Stimulated activated CD8-positive, alpha-beta memory T cell treated with anti-CD3 and anti-CD28 coated beads, Interleukin-4, amount 100 ng/mL, for 24 hours (primary cell): ENCODE data around the gene SLC46A2.

Experiments
- DNase-seq: peaks from one replicate; pipeline ENCODE4 v3.0.0-alpha.2; 2020; ENCODE audit warnings: low read depth

Gene SLC46A2

GRCh38 chr9:112886351-112886750 lies 4.3 kb downstream of the SLC46A2 start:
- no peak for DNase-seq

DNA sequence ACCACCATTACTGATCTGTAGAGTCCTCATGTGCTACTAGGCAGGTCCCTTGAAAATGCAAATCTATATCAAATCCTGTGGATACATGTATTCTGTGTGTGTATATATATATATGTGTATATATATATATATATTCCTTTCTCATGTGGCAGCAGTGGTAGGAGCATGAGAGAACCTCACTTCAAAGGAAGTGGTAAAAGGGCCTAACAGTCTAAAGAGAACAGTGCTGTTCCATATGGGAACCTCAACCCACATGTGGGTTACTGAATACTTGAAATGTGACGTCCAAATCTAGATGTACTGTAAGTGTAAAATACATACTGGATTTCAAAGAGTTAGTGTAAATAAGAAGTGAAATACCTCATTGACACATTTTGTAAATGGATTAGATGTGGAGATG lies 5.4 kb downstream of the SLC46A2 start:
- DNase-seq = no peak

DNA sequence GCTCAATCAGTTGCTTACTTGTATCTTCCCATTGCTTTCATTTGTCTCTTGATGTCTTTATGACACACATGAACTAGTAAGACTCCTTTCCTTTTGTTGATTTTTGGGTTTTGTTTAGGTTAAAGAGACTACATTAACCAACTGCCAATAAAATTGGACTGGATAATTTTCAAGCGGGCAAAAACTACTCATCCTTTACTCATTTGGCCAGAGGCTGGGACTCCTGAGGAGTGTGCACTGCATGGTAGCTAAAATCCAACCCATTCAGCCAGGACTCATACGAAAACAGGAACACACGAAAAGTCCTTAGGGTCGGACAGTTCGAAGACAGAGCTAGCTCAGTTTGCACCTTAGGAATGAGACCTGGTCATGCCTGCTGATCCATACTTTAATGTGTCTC lies 6.0 kb downstream of the SLC46A2 start:
- DNase-seq = no peak

- DNase-seq = no peak
These were observed 6.6 kb downstream of the SLC46A2 start for GRCh38 chr9:112884101-112884500.

GRCh38 chr9:112881331-112881730 lies 9.3 kb downstream of the SLC46A2 start:
- no peak for DNase-seq

- no peak for DNase-seq
These were observed 10.0 kb downstream of the SLC46A2 start for GRCh38 chr9:112880650-112881049.

DNA sequence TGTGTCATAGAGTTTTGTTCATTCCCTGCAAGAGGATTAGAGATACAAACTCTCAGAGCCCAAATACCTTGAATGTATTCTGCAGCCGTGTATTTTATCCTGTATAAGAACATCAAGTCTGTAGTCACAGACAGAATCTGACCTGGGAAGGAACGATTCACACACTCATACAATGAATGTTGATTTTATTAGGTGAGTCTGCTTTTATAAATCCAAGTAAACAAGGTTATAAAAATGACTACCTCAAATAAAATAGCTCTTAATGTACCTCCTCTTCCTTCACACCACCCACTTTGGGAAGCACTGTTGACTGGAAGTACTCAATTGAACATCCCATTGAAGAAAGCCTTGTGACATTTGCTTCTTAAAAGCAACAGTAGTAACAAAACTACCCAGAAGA lies 11.9 kb downstream of the SLC46A2 start:
- no peak for DNase-seq

- no peak for DNase-seq
These were observed 16.8 kb downstream of the SLC46A2 start for GRCh38 chr9:112873773-112874405.

DNA sequence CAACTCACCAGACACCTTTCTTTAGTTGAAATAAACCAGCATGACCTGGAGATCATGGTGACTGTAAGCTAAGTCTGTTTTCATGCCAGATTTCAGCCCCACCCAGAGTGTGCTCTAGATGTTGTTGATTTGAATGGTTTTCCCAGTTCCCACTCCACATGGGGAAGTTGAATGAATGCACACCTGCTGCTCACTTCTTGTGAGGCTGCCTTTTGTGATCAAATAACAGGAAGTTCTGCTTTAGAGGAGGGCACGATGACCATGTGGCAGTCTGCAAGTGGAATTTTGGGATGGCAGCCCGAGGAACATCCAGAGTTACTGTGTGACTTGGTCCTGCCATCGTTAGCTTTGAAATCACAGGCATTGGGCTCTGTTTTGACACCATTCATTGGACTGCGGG lies 18.7 kb downstream of the SLC46A2 start:
- no peak for DNase-seq

DNA sequence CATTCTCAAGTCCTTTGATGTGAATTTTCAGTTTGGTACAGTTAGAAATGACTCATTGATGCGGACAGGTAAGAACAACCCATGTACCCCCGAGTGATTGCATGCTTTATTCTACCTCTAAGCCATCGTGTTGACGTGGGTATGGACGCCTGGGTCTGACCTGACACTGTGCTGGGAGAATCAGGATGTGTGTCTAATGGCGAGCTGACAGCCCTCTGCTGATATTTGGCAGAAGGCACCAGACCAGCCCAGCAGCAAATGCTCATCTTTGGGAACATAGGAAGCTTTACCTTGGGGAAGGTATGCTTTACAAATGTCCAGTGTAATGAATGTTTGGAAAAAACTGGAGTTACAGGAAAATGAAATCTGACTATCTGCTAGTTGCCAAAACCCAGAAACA lies 20.1 kb downstream of the SLC46A2 start:
- no peak for DNase-seq

DNA sequence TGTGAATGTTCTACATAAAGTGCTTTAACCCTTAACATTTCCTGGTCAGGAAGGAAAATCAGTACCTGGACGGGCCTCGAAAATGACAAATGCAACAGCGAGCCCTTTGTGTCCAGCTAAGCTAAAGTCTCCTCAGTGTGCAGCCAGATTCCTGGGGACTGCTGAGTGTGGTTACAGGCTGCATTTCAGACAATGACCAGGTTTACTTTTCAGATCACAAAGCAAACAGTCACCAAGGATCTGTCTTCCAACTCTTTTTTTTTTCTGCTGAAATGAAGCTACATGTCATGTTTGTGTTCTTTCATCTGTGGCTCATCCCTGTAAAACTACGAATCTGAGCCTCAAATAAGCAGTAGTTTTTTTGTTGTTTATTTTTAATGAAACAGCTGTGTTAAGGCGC lies 20.8 kb downstream of the SLC46A2 start:
- DNase-seq = no peak

- DNase-seq = no peak
These were observed 21.6 kb downstream of the SLC46A2 start for GRCh38 chr9:112869041-112869529.

DNA sequence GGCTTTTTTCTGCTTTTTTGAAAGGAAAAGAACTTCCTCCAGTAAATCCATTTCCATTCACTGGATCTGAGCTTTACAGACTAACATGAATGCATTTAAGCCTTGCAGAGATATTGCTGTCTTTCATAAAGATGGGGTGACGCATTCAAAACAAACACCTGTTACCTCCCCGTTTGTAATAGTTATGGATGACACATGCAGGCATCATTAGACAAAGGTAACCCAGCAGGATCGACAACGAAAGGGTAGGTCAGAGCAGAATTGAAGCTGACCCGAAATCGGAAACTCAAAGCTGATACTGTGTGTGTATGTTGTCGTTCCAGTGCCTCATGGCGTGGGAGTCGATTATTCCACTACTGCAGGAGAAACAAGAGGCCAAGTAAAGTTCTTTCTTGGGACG lies 22.2 kb downstream of the SLC46A2 start:
- no peak for DNase-seq

- no peak for DNase-seq
These were observed 23.2 kb downstream of the SLC46A2 start for GRCh38 chr9:112867275-112867991.

- no peak for DNase-seq
These were observed 23.9 kb downstream of the SLC46A2 start for GRCh38 chr9:112866662-112867274.

- DNase-seq = no peak
These were observed 25.7 kb downstream of the SLC46A2 start for GRCh38 chr9:112864982-112865381.

DNA sequence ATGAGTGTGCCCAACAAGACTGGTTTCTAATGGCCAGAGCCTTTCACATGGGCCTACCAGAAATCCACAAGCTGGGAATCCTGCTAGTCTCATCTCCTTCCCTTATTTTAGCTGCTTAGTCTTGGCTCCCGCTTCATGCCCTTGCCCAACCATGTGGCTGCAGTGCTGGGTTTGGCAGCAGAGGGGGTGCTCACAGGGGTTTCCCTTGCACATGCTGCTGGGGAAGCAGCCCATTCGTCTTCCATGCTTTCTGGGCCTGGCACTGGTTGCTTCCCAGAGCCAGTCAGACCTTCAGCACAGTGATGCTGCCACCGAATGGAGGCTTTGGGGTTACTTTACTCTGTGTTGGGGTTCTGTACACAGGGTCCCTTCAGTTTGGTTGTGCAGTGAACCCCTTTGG lies 26.3 kb downstream of the SLC46A2 start:
- DNase-seq = no peak

DNA sequence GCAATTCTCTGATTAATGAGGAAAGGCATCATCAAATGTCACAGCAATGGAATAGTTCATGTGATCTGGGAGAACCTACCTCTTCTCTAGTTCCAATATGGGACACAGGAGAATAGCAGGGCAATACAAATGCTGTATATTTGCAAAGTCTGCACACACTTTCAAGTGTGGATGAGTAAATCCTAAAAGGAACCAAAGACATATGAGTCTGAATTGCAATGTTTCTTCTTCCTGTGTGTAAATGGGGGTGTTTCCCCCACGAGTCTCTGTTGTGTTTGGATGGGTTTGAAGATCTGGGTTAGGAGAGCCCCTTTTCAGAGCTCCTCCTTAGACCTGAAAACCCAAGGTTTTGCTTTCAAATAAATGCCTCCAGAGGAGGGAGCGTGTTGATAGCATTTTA lies 26.9 kb downstream of the SLC46A2 start:
- DNase-seq = no peak

DNA sequence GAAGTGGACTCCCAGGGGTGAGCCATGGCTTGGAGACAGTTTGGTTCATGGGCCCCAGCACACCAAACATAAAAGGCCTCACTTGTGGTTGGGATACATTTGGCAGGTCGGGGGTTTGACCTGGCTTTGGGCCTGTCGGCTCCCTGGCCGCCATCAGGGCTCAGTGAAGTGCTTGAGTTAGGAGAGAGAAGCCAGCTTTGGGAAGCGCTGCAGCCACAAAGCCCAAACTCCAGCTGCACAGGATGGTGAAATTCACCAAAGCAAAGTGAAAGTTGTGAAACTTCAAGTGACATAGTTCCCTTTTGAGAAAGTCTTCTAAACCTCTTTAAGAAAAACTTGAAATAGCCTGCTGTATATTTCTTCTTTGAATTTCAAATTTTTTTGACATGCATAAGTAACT lies 27.5 kb downstream of the SLC46A2 start:
- no peak for DNase-seq

DNA sequence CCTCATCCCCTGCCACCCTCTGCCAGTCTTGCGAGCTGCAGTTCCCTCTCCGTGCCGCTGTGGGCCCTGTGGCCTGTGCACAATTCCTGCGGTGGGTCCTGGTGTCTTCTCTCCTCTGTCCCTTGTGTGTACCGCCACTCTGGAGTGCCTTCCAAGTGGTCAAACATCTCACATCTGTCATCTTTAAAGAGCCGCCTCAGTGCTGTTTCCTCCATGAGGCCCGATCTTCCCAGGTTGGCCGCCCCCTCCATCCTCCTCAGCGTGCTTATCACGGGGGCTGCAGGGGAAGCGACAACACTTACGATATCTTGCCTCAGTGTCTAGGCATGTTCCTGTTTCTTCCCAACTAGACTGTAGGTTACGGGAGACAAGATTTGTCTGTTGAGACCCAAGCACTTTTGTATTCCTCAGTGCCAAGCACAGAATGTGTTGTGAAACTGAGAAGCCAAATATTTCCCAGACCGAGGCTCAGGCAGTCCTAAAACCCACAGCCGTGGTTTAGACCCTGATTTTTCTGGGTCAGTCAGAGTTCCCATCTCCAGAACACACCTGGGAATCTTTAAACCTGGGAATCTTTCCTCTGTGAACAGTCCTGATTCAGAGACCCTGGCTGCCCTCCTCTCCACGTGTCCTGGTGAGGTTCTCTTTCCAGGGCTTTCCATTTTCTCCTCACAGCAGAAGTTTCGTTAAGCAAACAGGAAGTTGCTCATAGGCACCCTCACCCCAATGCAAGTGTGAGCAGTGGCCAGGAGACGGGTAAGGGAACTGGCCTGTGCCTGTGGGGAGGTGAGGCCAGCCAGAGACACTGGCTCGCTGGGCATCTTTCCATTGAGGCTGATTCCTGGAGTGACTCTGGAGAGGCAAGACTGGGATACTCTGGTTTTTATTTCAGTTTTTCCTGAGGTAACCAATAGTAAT lies 28.8 kb downstream of the SLC46A2 start:
- DNase-seq = no peak

GRCh38 chr9:112861155-112861554 lies 29.5 kb downstream of the SLC46A2 start:
- DNase-seq = no peak

GRCh38 chr9:112860451-112860850 lies 30.2 kb downstream of the SLC46A2 start:
- DNase-seq = no peak
